Stomach smooth muscle (tissue), 2 donors: ENCODE results near the gene SOCS1.

Experiments used
- H3K27ac ChIP-seq: one replicate; pipeline ENCODE4 v1.7.0; 2013; ENCODE audit warnings: mild to moderate bottlenecking, low read length, inconsistent platforms
- H3K27me3 ChIP-seq, 2 donors: one replicate each; pipeline ENCODE4 v1.7.0; 2013; ENCODE audit warnings: low read length in 2 of 2; ENCODE audit not compliant: insufficient read depth in 2 of 2, control insufficient read depth in 1 of 2
- H3K36me3 ChIP-seq, 2 donors: one replicate each; pipeline ENCODE4 v1.7.0; 2013; ENCODE audit warnings: low read length in 2 of 2; ENCODE audit not compliant: control insufficient read depth in 2 of 2, insufficient read depth in 2 of 2
- H3K4me1 ChIP-seq: one replicate; pipeline ENCODE4 v1.7.0; 2013; ENCODE audit warnings: low read length; ENCODE audit not compliant: control insufficient read depth, insufficient read depth
- H3K4me3 ChIP-seq, 2 donors: one replicate each; pipeline ENCODE4 v1.7.0; 2013; ENCODE audit warnings: low read length in 2 of 2
- H3K9ac ChIP-seq, 2 donors: one replicate each; pipeline ENCODE4 v1.7.0; 2013; ENCODE audit warnings: low read length in 2 of 2, mild to moderate bottlenecking in 1 of 2
- H3K9me3 ChIP-seq, 2 donors: one replicate each; pipeline ENCODE4 v1.7.0; 2013; ENCODE audit warnings: low read length in 2 of 2; ENCODE audit not compliant: control insufficient read depth in 2 of 2
- donor health status: healthy.
- donor health status: Pancreatic carcinoma.

The SOCS1 gene

DNA sequence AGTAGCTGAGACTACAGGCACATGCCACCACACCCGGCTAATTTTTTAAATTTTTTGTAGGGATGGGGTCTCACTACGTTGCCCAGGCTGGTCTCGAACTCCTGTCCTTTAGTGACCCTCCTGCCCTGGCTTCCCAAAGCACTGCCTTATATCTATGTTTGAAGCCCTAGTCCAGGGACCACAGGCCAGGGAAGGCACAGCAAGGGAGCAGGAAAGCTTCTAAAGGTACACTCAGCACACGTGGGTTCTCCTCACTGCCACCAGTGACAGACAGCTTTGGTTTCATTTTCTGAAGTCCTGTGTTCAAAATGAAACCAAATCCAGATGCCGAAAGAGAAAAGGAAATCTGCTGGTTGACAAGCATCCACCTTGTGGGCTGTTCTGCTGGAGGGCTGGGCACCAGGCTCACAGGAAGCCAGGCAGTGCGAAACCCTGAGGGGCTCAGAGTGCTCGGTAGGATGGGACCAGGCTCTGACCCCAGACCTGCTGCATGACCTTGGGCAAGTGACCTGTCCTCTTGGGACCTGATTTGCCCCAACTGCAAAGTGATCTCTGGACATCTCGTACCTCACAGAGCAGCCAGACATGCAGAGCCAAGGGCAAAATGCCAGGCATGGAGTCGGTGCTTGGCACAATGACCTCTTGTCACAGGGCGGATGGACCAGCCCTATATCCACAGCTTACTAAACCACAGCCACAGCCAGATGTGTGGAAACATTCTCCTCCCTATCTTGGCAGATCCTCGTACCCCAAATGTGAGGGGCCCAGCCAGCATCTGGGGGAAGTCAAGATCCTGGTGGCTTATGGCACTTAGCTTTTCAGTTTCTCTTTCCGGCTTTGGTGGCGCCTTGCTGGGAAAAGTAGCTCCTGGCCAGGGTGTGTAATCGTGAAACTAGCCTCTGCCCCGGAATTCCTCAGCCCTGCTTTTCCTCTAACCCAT lies 2.8 kb upstream of the SOCS1 start:
- no peaks in the 10 kb centered on the region for H3K9me3 ChIP-seq
- peaks cover 37% of the 10 kb centered on the region for H3K4me1 ChIP-seq
- H3K27me3 ChIP-seq = no peaks in the 10 kb centered on the region
- peak overlapping the region in 1 of 2 donors; percentile 21 for H3K9ac ChIP-seq
- H3K4me3 ChIP-seq = peak overlapping the region in 1 of 2 donors; percentile 35
- H3K27ac ChIP-seq = no peak overlapping the region
- H3K36me3 ChIP-seq = no peaks in the 10 kb centered on the region

DNA sequence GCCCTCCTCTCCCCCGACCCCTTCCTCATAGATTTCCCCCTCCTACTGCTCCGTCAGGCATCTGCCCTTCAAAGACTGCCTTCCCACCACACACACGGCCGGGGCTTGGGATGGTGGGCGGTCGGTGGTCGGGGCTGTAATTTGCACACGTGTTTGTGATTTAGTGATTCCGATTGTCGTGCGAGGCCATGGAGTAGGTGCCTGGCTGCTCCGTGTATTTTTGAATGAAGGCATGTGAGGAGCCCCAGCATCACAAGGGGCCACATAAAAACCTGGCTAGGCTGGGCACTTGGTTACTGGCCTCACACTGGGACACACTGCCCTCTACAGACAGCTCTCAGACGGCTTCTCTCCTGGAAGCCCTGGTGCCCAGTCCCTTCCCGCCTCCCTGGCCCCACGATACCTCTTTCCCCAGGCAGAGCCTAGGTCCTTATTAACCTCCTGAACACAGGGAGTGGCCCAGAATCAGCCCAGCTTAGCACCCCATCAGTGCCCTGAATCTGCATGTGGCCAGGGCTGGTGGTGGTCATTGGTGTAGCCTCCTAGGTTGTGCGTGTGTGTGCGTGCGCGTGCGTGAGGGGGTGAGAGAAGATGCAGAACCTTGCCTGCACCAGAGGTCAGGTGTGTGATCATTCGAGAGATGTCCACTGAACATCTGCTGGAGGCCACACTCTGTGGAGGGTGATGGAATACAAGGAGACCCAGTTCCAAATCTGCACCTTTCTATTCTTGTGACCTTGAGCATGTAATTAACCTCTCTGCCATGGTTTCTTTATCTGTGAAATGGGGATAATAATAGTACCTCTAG lies 1.3 kb upstream of the SOCS1 start:
- H3K36me3 ChIP-seq = peaks cover 0 to 3% of the 10 kb centered on the region in 2 donors
- peak overlapping the region; percentile 88 to 91 for H3K9ac ChIP-seq
- no peaks in the 10 kb centered on the region for H3K27me3 ChIP-seq
- no peaks in the 10 kb centered on the region for H3K9me3 ChIP-seq
- peak overlapping the region; percentile 73 to 85 for H3K4me3 ChIP-seq
- peak overlapping the region; percentile 95 for H3K27ac ChIP-seq
- H3K4me1 ChIP-seq = peaks cover 42% of the 10 kb centered on the region

- H3K36me3 ChIP-seq = peaks cover 0 to 6% of the 10 kb centered on the region in 2 donors
- no peaks in the 10 kb centered on the region for H3K27me3 ChIP-seq
- peak overlapping the region; percentile 88 to 91 for H3K9ac ChIP-seq
- no peaks in the 10 kb centered on the region for H3K9me3 ChIP-seq
- H3K4me3 ChIP-seq = peak overlapping the region; percentile 73 to 85
- peak overlapping the region; percentile 95 for H3K27ac ChIP-seq
- peaks cover 42% of the 10 kb centered on the region for H3K4me1 ChIP-seq
Measured at GRCh38 chr16:11256661-11257130, 692 bp upstream of the SOCS1 start.

DNA sequence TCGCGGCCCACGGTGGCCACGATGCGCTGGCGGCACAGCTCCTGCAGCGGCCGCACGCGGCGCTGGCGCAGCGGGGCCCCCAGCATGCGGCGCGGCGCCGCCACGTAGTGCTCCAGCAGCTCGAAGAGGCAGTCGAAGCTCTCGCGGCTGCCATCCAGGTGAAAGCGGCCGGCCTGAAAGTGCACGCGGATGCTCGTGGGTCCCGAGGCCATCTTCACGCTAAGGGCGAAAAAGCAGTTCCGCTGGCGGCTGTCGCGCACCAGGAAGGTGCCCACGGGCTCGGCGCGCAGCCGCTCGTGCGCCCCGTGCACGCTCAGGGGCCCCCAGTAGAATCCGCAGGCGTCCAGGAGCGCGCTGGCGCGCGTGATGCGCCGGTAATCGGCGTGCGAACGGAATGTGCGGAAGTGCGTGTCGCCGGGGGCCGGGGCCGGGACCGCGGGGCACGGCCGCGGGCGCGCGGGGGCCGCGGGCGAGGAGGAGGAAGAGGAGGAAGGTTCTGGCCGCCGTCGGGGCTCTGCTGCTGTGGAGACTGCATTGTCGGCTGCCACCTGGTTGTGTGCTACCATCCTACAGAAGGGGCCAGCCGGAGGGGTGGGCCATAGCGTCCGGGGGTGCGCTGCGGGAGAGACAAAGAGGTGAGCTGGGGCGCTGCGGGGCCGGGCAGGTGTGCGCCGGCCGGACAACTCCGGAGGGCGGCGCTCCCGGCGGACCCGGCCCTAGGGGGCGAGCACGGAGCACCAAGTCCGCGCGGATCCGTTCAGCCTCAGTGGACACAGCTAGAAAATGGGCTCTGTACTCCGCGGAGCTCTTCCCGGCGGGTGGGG lies 879 bp downstream of the SOCS1 start:
- Histone ChIP-seq H3K9ac (peak overlapping the region in 1 of 2 donors; percentile 53), H3K36me3 (peaks cover 0 to 6% of the 10 kb centered on the region in 2 donors), H3K4me1 (peaks cover 42% of the 10 kb centered on the region), H3K4me3 (peak overlapping the region; percentile 50 to 85), H3K27ac (peak overlapping the region; percentile 24), H3K27me3 (no peaks in the 10 kb centered on the region), H3K9me3 (no peaks in the 10 kb centered on the region)

- no peaks in the 10 kb centered on the region for H3K27me3 ChIP-seq
- H3K4me3 ChIP-seq = peak overlapping the region; percentile 50 to 85
- peaks cover 0 to 6% of the 10 kb centered on the region in 2 donors for H3K36me3 ChIP-seq
- H3K9me3 ChIP-seq = no peaks in the 10 kb centered on the region
- H3K27ac ChIP-seq = peak overlapping the region; percentile 24
- peak overlapping the region; percentile 29 to 53 for H3K9ac ChIP-seq
- H3K4me1 ChIP-seq = peaks cover 41% of the 10 kb centered on the region
Measured at GRCh38 chr16:11253995-11254912, 1.8 kb downstream of the SOCS1 start.

DNA sequence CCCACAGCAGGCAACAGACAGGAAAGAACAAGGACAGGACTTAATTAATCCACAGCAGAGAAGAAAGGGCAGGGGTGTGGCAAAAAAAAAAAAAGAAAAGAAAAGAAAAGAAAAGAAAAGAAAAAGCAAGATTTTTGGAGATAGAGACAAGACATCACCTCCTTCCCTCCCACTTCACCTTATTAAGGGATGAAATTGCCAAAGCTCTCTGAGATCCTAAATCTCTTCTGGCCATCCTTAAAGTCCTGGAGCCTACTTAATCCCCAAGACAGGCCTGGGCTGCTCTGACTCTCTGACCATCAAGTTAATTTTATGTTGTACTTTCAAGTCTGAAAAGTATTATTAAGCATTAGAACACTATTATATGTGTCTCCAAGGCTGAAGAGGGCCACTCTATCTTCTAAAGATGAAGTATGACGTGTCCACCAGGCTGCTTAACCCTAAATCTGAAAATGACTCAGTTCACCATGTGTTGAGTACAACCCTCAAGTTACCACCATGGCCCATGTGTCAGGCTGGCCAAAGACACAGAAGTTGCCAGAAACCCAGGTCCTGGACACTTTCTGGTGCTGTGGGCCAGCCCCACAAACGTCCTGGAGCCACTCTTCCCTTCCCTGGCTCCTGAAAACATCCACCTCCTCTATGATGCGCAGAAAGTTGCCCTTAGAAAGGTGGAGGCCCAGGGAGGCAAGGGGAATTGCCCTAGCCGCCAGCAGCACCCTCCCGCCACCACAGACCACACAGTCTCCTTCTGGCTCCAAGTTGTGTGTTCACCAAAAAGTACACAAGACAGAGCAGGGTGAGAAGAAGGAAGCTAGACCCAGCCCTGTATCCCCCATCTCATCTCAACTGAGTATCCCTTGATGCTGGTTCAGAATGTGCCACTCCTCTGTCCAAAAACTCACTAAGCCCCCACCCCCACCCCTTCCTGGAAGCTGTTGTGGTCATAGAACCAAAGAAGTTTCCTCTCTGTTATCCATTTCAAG lies 2.7 kb downstream of the SOCS1 start:
- Histone ChIP-seq H3K36me3 (peaks cover 0 to 6% of the 10 kb centered on the region in 2 donors), H3K27me3 (no peaks in the 10 kb centered on the region), H3K27ac (peak overlapping the region; percentile 24), H3K9me3 (no peaks in the 10 kb centered on the region), H3K4me3 (peak overlapping the region in 1 of 2 donors; percentile 66), H3K4me1 (peaks cover 33% of the 10 kb centered on the region), H3K9ac (peak overlapping the region in 1 of 2 donors; percentile 32)

DNA sequence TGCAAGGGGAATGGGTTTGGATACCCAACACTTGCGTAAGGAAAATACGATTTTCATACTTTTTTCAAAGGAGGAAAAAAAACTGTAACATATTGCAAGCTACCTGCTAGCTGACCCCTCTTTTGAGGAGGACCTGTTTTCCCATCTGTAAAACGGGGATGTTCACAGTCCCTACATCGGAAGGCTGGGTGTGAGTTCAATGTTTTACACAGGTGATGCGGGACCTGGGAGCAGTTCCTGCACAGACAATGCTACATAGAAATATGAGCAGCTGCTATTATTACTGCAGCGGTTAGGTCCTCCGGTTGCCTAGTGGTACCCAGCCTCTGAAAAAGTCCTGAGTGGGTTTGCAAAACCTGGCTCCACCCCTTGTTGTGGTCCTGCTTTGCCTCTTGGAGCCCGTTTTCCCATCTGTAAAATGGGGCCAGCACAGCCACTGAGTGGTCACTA lies 3.5 kb downstream of the SOCS1 start:
- Histone ChIP-seq H3K36me3 (peaks cover 0 to 6% of the 10 kb centered on the region in 2 donors), H3K4me1 (peaks cover 32% of the 10 kb centered on the region), H3K9me3 (no peaks in the 10 kb centered on the region), H3K27ac (no peak overlapping the region), H3K27me3 (no peaks in the 10 kb centered on the region), H3K4me3 (peak overlapping the region in 1 of 2 donors; percentile 8), H3K9ac (no peak overlapping the region)

GRCh38 chr16:11251525-11252481 lies 4.2 kb downstream of the SOCS1 start:
- H3K9me3 ChIP-seq = no peaks in the 10 kb centered on the region
- H3K9ac ChIP-seq = no peak overlapping the region
- H3K4me3 ChIP-seq = no peak overlapping the region
- no peak overlapping the region for H3K27ac ChIP-seq
- H3K36me3 ChIP-seq = peaks cover 0 to 6% of the 10 kb centered on the region in 2 donors
- H3K27me3 ChIP-seq = no peaks in the 10 kb centered on the region
- H3K4me1 ChIP-seq = peaks cover 24% of the 10 kb centered on the region
